Stimulated activated CD4-positive, alpha-beta T cell treated with anti-CD3 and anti-CD28 coated beads, Interleukin-15, amount 100 ng/mL, for 24 hours (primary cell): ENCODE results near the gene RANBP1.

Experiments
- DNase-seq: peaks from one replicate; pipeline ENCODE4 v3.0.0-alpha.2; 2020

Gene RANBP1

GRCh38 chr22:20089226-20089976, 26.5 kb upstream of the RANBP1 start:
- DNase-seq: no peak

- DNase-seq: no peak
Measured at GRCh38 chr22:20089977-20090729, 25.8 kb upstream of the RANBP1 start.

- no peak for DNase-seq
Measured at GRCh38 chr22:20090730-20091240, 25.1 kb upstream of the RANBP1 start.

- no peak for DNase-seq
Measured at GRCh38 chr22:20091690-20092476, 24.0 kb upstream of the RANBP1 start.

GRCh38 chr22:20092477-20092854, 23.4 kb upstream of the RANBP1 start:
- no peak for DNase-seq

- DNase-seq: no peak
Measured at GRCh38 chr22:20093418-20094196, 22.3 kb upstream of the RANBP1 start.

- no peak for DNase-seq
Measured at GRCh38 chr22:20094197-20094807, 21.6 kb upstream of the RANBP1 start.

GRCh38 chr22:20095521-20095920, 20.4 kb upstream of the RANBP1 start:
- DNase-seq: peak; percentile 64

GRCh38 chr22:20096574-20097420, 19.1 kb upstream of the RANBP1 start:
- DNase-seq: no peak

- no peak for DNase-seq
Measured at GRCh38 chr22:20099099-20099711, 16.7 kb upstream of the RANBP1 start.

- DNase-seq: no peak
Measured at GRCh38 chr22:20101638-20102037, 14.3 kb upstream of the RANBP1 start.

GRCh38 chr22:20102203-20102780, 13.6 kb upstream of the RANBP1 start:
- no peak for DNase-seq

- DNase-seq: no peak
Measured at GRCh38 chr22:20105456-20106204, 10.3 kb upstream of the RANBP1 start.

GRCh38 chr22:20106205-20106848, 9.6 kb upstream of the RANBP1 start:
- DNase-seq: no peak

GRCh38 chr22:20106849-20107237, 9.1 kb upstream of the RANBP1 start:
- no peak for DNase-seq

GRCh38 chr22:20107471-20107901, 8.4 kb upstream of the RANBP1 start:
- DNase-seq: no peak

- no peak for DNase-seq
Measured at GRCh38 chr22:20107951-20108756, 7.8 kb upstream of the RANBP1 start.

- DNase-seq: no peak
Measured at GRCh38 chr22:20108757-20109230, 7.1 kb upstream of the RANBP1 start.
